ENCODE measurements around the gene HOXB1.

HOXB1 gene

GRCh38 chr17:48554412-48555257, 23.8 kb upstream of the HOXB1 start:
- no peak for DNase-seq (ENCODE audit: low read depth)

- DNase-seq (ENCODE audit: low read depth) = no peak
Measured at GRCh38 chr17:48553826-48554225, 23.0 kb upstream of the HOXB1 start.

GRCh38 chr17:48553190-48553547, 22.4 kb upstream of the HOXB1 start:
- DNase-seq (ENCODE audit: low read depth) = no peak

GRCh38 chr17:48552466-48553189, 21.8 kb upstream of the HOXB1 start:
- no peak for DNase-seq (ENCODE audit: low read depth)

- no peak for DNase-seq (ENCODE audit: low read depth)
Measured at GRCh38 chr17:48551596-48552465, 21.0 kb upstream of the HOXB1 start.

GRCh38 chr17:48551214-48551555, 20.4 kb upstream of the HOXB1 start:
- DNase-seq (ENCODE audit: low read depth) = no peak

- no peak for DNase-seq (ENCODE audit: low read depth)
Measured at GRCh38 chr17:48550502-48551213, 19.8 kb upstream of the HOXB1 start.

GRCh38 chr17:48549914-48550501, 19.2 kb upstream of the HOXB1 start:
- DNase-seq (ENCODE audit: low read depth) = no peak

- DNase-seq (ENCODE audit: low read depth) = no peak
Measured at GRCh38 chr17:48549281-48549630, 18.4 kb upstream of the HOXB1 start.

- no peak for DNase-seq (ENCODE audit: low read depth)
Measured at GRCh38 chr17:48548523-48549280, 17.9 kb upstream of the HOXB1 start.

- no peak for DNase-seq (ENCODE audit: low read depth)
Measured at GRCh38 chr17:48547808-48548522, 17.2 kb upstream of the HOXB1 start.

- DNase-seq (ENCODE audit: low read depth) = no peak
Measured at GRCh38 chr17:48546924-48547807, 16.4 kb upstream of the HOXB1 start.

GRCh38 chr17:48546137-48546923, 15.5 kb upstream of the HOXB1 start:
- DNase-seq (ENCODE audit: low read depth) = no peak

GRCh38 chr17:48545539-48545938, 14.7 kb upstream of the HOXB1 start:
- DNase-seq (ENCODE audit: low read depth) = no peak

GRCh38 chr17:48545022-48545375, 14.2 kb upstream of the HOXB1 start, which contains the start of gene HOXB2:
TSS of gene HOXB2 (minus strand) at chr17:48545109. CDS start at chr17:48544911, 198 bp downstream.
- DNase-seq (ENCODE audit: low read depth) = no peak

GRCh38 chr17:48544349-48545021, 13.7 kb upstream of the HOXB1 start:
- DNase-seq (ENCODE audit: low read depth) = peak; percentile 79

GRCh38 chr17:48543854-48544348, 13.1 kb upstream of the HOXB1 start:
- no peak for DNase-seq (ENCODE audit: low read depth)

Data from stromal cell of bone marrow (primary cell).